KMS-11 (cell line): ENCODE data around the gene CHPF2.

Experiments used
- H2AFZ ChIP-seq: fragments of 200-600 bp; sonication (generic); 2 replicates; pipeline ENCODE4 v1.6.1; 2016; ENCODE audit warnings: antibody characterized with exemption, mixed run types, low read depth
- H3K27ac ChIP-seq: fragments of 200-600 bp; sonication (generic); 2 replicates; pipeline ENCODE4 v1.6.1; 2016; ENCODE audit warnings: mild to moderate bottlenecking, mixed run types
- H3K27me3 ChIP-seq: fragments of 200-600 bp; sonication (generic); 2 replicates; pipeline ENCODE4 v1.6.1; 2017; ENCODE audit warnings: mild to moderate bottlenecking, low read depth, mixed run types, moderate library complexity; ENCODE audit not compliant: insufficient read depth
- H3K36me3 ChIP-seq: fragments of 200-600 bp; sonication (generic); 2 replicates; pipeline ENCODE4 v1.6.1; 2017; ENCODE audit warnings: mild to moderate bottlenecking, mixed run types; ENCODE audit not compliant: insufficient read depth
- H3K4me1 ChIP-seq: fragments of 200-600 bp; sonication (generic); 2 replicates; pipeline ENCODE4 v1.6.1; 2016; ENCODE audit warnings: mild to moderate bottlenecking, low read depth, mixed run types; ENCODE audit not compliant: poor library complexity, severe bottlenecking
- H3K4me2 ChIP-seq: fragments of 200-600 bp; sonication (generic); 2 replicates; pipeline ENCODE4 v1.7.0; 2016; ENCODE audit warnings: mild to moderate bottlenecking, mixed run types
- H3K4me3 ChIP-seq: fragments of 200-600 bp; sonication (generic); IDR thresholded peaks from 2 replicates; pipeline ENCODE4 v1.6.1; 2017; ENCODE audit warnings: low read depth, low read length, mixed read lengths; ENCODE audit not compliant: insufficient read depth
- H3K79me2 ChIP-seq: fragments of 200-600 bp; sonication (generic); 2 replicates; pipeline ENCODE4 v1.6.1; 2016; ENCODE audit warnings: low read depth, mixed run types; ENCODE audit not compliant: insufficient read depth
- H3K9ac ChIP-seq: fragments of 200-600 bp; sonication (generic); 2 replicates; pipeline ENCODE4 v1.6.1; 2016; ENCODE audit warnings: mild to moderate bottlenecking, mixed run types
- H4K20me1 ChIP-seq: fragments of 200-600 bp; sonication (generic); 2 replicates; pipeline ENCODE4 v1.6.1; 2016; ENCODE audit warnings: mild to moderate bottlenecking, mixed run types; ENCODE audit not compliant: insufficient read depth
- CTCF ChIP-seq: fragments of 200-600 bp; sonication (generic); conservative IDR thresholded peaks from 2 replicates; pipeline ENCODE4 v1.6.1; 2017; ENCODE audit warnings: low read depth, mild to moderate bottlenecking, antibody characterized with exemption, low read length, moderate library complexity, mixed read lengths

The CHPF2 gene

DNA sequence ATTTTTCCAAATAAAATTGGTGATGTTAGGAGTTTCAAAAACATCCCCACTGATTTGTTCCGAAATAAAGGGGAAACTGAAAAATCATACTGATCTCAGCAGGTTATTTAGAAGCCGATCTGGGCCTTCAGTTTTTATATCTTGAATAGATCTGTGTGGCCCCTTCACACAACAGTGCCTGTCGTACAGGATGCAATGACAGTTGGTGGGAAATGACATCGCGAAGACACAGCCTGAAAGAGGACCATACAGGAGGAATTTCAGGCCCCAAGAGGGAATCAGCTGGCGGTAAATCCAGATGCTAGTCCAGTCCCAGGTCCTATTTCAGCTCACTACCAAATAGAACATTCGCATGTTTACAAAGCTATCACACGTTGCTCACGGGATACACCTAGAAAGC lies 25.0 kb upstream of the CHPF2 start:
- H3K4me2 ChIP-seq, result no peak overlapping the region
- no peak overlapping the region for H3K9ac ChIP-seq
- H3K4me3 ChIP-seq, result no peak overlapping the region
- H3K4me1 ChIP-seq, result no peaks in the 10 kb centered on the region
- no peaks in the 10 kb centered on the region for H3K79me2 ChIP-seq
- H3K27me3 ChIP-seq, result peaks cover 56% of the 10 kb centered on the region
- TF ChIP-seq CTCF, result no peak
- no peaks in the 10 kb centered on the region for H3K36me3 ChIP-seq
- no peak overlapping the region for H3K27ac ChIP-seq
- no peak overlapping the region for H2AFZ ChIP-seq
- no peaks in the 10 kb centered on the region for H4K20me1 ChIP-seq

GRCh38 chr7:151207804-151208203 lies 24.5 kb upstream of the CHPF2 start:
- H4K20me1 ChIP-seq, result no peaks in the 10 kb centered on the region
- H3K4me2 ChIP-seq, result no peak overlapping the region
- TF ChIP-seq CTCF, result no peak
- no peaks in the 10 kb centered on the region for H3K79me2 ChIP-seq
- H3K9ac ChIP-seq, result no peak overlapping the region
- H3K4me1 ChIP-seq, result no peaks in the 10 kb centered on the region
- no peak overlapping the region for H3K4me3 ChIP-seq
- no peak overlapping the region for H3K27ac ChIP-seq
- H3K27me3 ChIP-seq, result peaks cover 51% of the 10 kb centered on the region
- H3K36me3 ChIP-seq, result no peaks in the 10 kb centered on the region
- H2AFZ ChIP-seq, result no peak overlapping the region

DNA sequence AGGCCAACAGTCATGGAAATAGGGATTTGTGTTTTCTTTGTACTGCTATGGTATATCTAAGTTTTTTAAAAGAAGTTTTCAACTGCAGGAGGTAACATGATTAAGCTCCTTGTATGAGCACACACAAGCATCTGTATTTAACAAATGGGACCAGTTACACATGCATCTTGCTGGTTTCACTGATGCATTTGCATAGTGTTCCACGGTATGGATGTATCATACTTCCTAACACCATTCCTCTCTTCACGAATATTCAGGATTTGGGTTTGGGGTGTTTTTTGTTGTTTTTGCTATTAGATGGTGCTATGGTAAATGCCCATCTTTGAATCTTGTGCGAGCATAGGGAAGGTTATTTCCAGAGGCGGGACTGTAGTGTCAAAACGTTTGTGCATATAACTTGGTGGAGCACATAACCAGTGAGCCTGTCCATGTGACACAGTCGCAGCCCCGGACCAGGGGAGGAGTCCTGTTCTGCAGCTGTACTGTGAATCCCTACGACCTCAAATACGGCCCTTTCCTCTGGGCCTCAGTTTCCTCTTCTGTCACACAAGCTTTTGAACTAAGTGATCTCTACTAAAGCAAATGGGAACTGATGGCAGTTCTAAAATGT lies 23.9 kb upstream of the CHPF2 start:
- Histone ChIP-seq H3K27me3 (peaks cover 45% of the 10 kb centered on the region), H3K4me2 (no peak overlapping the region), H3K79me2 (no peaks in the 10 kb centered on the region), H4K20me1 (no peaks in the 10 kb centered on the region), H2AFZ (no peak overlapping the region), H3K4me3 (no peak overlapping the region), H3K4me1 (no peaks in the 10 kb centered on the region), H3K27ac (no peak overlapping the region), H3K36me3 (no peaks in the 10 kb centered on the region), H3K9ac (no peak overlapping the region)
- no peak for TF ChIP-seq CTCF

DNA sequence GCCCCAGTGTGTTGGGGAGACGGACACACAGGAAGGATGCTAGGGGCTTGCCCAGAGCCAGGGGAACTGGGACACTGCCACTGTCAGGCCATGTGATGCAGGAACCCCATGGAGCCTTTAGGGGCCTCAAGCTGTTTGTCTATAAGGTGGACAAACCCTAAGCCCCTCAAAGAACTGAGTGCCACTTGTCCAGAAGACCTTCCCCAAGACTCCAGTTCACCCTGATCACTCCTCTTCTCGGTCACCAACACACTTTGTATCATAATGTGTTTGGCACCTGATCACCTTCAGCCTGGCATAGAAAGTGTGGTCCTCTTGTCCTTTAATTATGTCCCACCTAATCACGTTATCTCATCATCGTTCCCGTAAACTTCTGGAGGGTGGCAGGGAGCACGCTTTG lies 22.7 kb upstream of the CHPF2 start:
- H3K9ac ChIP-seq, result no peak overlapping the region
- TF ChIP-seq CTCF, result no peak
- H3K27ac ChIP-seq, result no peak overlapping the region
- no peaks in the 10 kb centered on the region for H3K4me1 ChIP-seq
- no peaks in the 10 kb centered on the region for H4K20me1 ChIP-seq
- H3K4me2 ChIP-seq, result no peak overlapping the region
- H2AFZ ChIP-seq, result no peak overlapping the region
- no peaks in the 10 kb centered on the region for H3K79me2 ChIP-seq
- peaks cover 33% of the 10 kb centered on the region for H3K27me3 ChIP-seq
- peaks cover 5% of the 10 kb centered on the region; the same call in 1 of the 2 replicates for H3K36me3 ChIP-seq
- no peak overlapping the region for H3K4me3 ChIP-seq
